ENCODE data around the gene ASMTL. TPM values are rescaled to one million over a fixed set of nuclear protein-coding genes. Genes with fewer than 3 reads are reported as not detected.

The ASMTL gene
- polyA plus RNA-seq, 1 donor (not counting 4 experiments of a cell fraction or from before 2014, with no cell fraction given) = 13.8 TPM

- DNase-seq (ENCODE audit: low read depth, low spot score) (no peak), FAIRE-seq (no peak)
- no peaks in the 10 kb centered on the region for H3K27me3 ChIP-seq (ENCODE audit: control insufficient read depth, extremely low read depth, insufficient read depth, low read length)
- H3K9me1 ChIP-seq (ENCODE audit: control insufficient read depth, extremely low read depth, insufficient read depth, low read length) = no peaks in the 10 kb centered on the region
- H3K4me3 ChIP-seq (ENCODE audit: control insufficient read depth in 2 of 3, extremely low read depth in 1 of 3, insufficient read depth in 2 of 3, low read depth in 1 of 3, low read length in 3 of 3) = no peak overlapping the region
- H3K4me2 ChIP-seq (ENCODE audit: control insufficient read depth, extremely low read depth, insufficient read depth, low read depth, low read length) = no peak overlapping the region
- peaks cover 13% of the 10 kb centered on the region for H3K9me3 ChIP-seq (ENCODE audit: control insufficient read depth, low read depth, low read length)
- H3K79me2 ChIP-seq (ENCODE audit: control insufficient read depth, insufficient read depth, low read length) = no peaks in the 10 kb centered on the region
- H4K20me1 ChIP-seq (ENCODE audit: control insufficient read depth, extremely low read depth, insufficient read depth, low read length) = no peaks in the 10 kb centered on the region
- H3K9ac ChIP-seq (ENCODE audit: control insufficient read depth, extremely low read depth, insufficient read depth, low read length) = no peak overlapping the region
- no peak for TF ChIP-seq CTCF (optimal IDR thresholded peaks at IDR 0.05 in 1 of 3, IDR thresholded peaks at IDR 0.05 in 1 of 3, conservative IDR thresholded peaks at IDR 0.05 in 1 of 3; ENCODE audit: extremely low read depth in 1 of 3, insufficient read depth in 2 of 3, low read length in 3 of 3)
- TF ChIP-seq EZH2 (IDR thresholded peaks at IDR 0.05; ENCODE audit: low read length) = no peak
- no peaks in the 10 kb centered on the region for H3K4me1 ChIP-seq (ENCODE audit: control insufficient read depth, extremely low read depth, insufficient read depth, low read length)
- no peak overlapping the region for H2AFZ ChIP-seq (ENCODE audit: control insufficient read depth, low read length)
- no peak overlapping the region for H3K27ac ChIP-seq (ENCODE audit: control insufficient read depth, insufficient read depth, low read length)
- dilution Hi-C loops (cut with MboI; ENCODE audit: extremely low pct_ligation_motif_present, low sequenced_read_pairs) = no loop called here
- H3K36me3 ChIP-seq (ENCODE audit: control insufficient read depth in 2 of 2, extremely low read depth in 1 of 2, insufficient read depth in 2 of 2, low read length in 2 of 2) = peaks cover 0 to 11% of the 10 kb centered on the region in 2 experiments
Measured at GRCh38 chrX:1425381-1425780, 27.3 kb downstream of the ASMTL start.

GRCh38 chrX:1424147-1424851 lies 28.4 kb downstream of the ASMTL start:
- H3K4me3 ChIP-seq (ENCODE audit: control insufficient read depth in 2 of 3, extremely low read depth in 1 of 3, insufficient read depth in 2 of 3, low read depth in 1 of 3, low read length in 3 of 3) = no peak overlapping the region
- dilution Hi-C loops (cut with MboI; ENCODE audit: extremely low pct_ligation_motif_present, low sequenced_read_pairs) = no loop called here
- FAIRE-seq (no peak), DNase-seq (ENCODE audit: low read depth, low spot score) (no peak)
- H3K9me1 ChIP-seq (ENCODE audit: control insufficient read depth, extremely low read depth, insufficient read depth, low read length) = no peaks in the 10 kb centered on the region
- H2AFZ ChIP-seq (ENCODE audit: control insufficient read depth, low read length) = no peak overlapping the region
- H3K4me1 ChIP-seq (ENCODE audit: control insufficient read depth, extremely low read depth, insufficient read depth, low read length) = no peaks in the 10 kb centered on the region
- no peak overlapping the region for H3K27ac ChIP-seq (ENCODE audit: control insufficient read depth, insufficient read depth, low read length)
- H3K4me2 ChIP-seq (ENCODE audit: control insufficient read depth, extremely low read depth, insufficient read depth, low read depth, low read length) = no peak overlapping the region
- H3K9ac ChIP-seq (ENCODE audit: control insufficient read depth, extremely low read depth, insufficient read depth, low read length) = no peak overlapping the region
- TF ChIP-seq EZH2 (IDR thresholded peaks at IDR 0.05; ENCODE audit: low read length) (no peak), CTCF (optimal IDR thresholded peaks at IDR 0.05 in 1 of 3, IDR thresholded peaks at IDR 0.05 in 1 of 3, conservative IDR thresholded peaks at IDR 0.05 in 1 of 3; ENCODE audit: extremely low read depth in 1 of 3, insufficient read depth in 2 of 3, low read length in 3 of 3) (no peak)
- no peaks in the 10 kb centered on the region for H3K27me3 ChIP-seq (ENCODE audit: control insufficient read depth, extremely low read depth, insufficient read depth, low read length)
- no peaks in the 10 kb centered on the region for H3K79me2 ChIP-seq (ENCODE audit: control insufficient read depth, insufficient read depth, low read length)
- peaks cover 0 to 11% of the 10 kb centered on the region in 2 experiments for H3K36me3 ChIP-seq (ENCODE audit: control insufficient read depth in 2 of 2, extremely low read depth in 1 of 2, insufficient read depth in 2 of 2, low read length in 2 of 2)
- no peaks in the 10 kb centered on the region for H4K20me1 ChIP-seq (ENCODE audit: control insufficient read depth, extremely low read depth, insufficient read depth, low read length)
- H3K9me3 ChIP-seq (ENCODE audit: control insufficient read depth, low read depth, low read length) = peaks cover 13% of the 10 kb centered on the region
